ENCODE data around the gene PPP3CB. TPM values are rescaled to one million over a fixed set of nuclear protein-coding genes. Genes with fewer than 3 reads are reported as not detected.

Gene PPP3CB
- total RNA-seq, 1 donor from 2014 or later = 42.4 TPM

DNA sequence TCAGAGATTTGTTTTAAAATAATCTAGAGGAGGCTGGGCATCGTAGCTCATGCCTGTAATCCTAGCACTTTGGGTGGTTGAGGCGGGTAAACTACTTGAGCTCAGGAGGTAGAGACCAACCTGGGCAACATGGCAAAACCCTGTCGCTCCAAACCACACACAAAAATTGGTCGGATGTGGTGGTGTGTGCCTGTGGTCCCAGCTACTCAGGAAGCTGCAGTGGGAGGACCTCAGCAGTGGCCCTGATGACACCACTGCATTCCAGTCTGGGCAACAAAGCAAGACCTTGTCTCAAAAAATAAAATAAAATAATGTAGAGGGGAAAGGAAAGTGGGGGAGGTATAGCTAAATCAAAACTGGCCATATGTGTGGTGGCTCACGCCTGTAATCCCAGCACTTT lies 13.9 kb upstream of the PPP3CB start:
- peaks cover 7% of the 10 kb centered on the region for H3K36me3 Mint-ChIP-seq
- TF ChIP-seq, protein P1, sequence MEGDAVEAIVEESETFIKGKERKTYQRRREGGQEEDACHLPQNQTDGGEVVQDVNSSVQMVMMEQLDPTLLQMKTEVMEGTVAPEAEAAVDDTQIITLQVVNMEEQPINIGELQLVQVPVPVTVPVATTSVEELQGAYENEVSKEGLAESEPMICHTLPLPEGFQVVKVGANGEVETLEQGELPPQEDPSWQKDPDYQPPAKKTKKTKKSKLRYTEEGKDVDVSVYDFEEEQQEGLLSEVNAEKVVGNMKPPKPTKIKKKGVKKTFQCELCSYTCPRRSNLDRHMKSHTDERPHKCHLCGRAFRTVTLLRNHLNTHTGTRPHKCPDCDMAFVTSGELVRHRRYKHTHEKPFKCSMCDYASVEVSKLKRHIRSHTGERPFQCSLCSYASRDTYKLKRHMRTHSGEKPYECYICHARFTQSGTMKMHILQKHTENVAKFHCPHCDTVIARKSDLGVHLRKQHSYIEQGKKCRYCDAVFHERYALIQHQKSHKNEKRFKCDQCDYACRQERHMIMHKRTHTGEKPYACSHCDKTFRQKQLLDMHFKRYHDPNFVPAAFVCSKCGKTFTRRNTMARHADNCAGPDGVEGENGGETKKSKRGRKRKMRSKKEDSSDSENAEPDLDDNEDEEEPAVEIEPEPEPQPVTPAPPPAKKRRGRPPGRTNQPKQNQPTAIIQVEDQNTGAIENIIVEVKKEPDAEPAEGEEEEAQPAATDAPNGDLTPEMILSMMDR (conservative IDR thresholded peaks at IDR 0.05) = no peak
- H3K9me3 Mint-ChIP-seq = no peaks in the 10 kb centered on the region
- H3K4me3 Mint-ChIP-seq = no peak overlapping the region
- no peak for DNase-seq (ENCODE audit: extremely low spot score, unreplicated experiment)
- no peaks in the 10 kb centered on the region for H3K4me1 Mint-ChIP-seq (ENCODE audit: unreplicated experiment)
- no peak overlapping the region for H3K27ac Mint-ChIP-seq
- no peaks in the 10 kb centered on the region for H3K27me3 Mint-ChIP-seq

DNA sequence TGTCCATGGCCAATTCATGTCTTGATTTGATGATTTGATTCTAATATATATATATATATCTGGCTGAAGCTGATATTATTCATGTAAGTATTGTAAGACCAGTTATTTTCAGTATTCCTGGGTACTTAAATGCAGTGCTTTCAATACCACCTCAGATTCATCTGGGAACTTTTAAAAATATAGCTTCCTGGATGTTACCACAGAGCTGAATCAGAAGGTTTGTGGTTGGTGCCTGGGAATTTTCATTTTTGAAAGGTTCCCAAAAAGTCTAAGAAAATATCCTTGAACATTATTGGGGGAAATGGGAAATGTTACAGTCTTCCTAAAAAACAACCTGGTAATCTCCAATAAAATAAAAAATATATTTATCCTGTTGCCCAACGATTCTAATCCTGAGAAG lies 10.7 kb upstream of the PPP3CB start:
- H3K27me3 Mint-ChIP-seq = no peaks in the 10 kb centered on the region
- H3K4me3 Mint-ChIP-seq = no peak overlapping the region
- no peak overlapping the region for H3K27ac Mint-ChIP-seq
- TF ChIP-seq, protein P1 (conservative IDR thresholded peaks at IDR 0.05) = no peak
- DNase-seq (ENCODE audit: extremely low spot score, unreplicated experiment) = no peak
- H3K9me3 Mint-ChIP-seq = no peaks in the 10 kb centered on the region
- peaks cover 10% of the 10 kb centered on the region for H3K36me3 Mint-ChIP-seq
- H3K4me1 Mint-ChIP-seq (ENCODE audit: unreplicated experiment) = no peaks in the 10 kb centered on the region

DNA sequence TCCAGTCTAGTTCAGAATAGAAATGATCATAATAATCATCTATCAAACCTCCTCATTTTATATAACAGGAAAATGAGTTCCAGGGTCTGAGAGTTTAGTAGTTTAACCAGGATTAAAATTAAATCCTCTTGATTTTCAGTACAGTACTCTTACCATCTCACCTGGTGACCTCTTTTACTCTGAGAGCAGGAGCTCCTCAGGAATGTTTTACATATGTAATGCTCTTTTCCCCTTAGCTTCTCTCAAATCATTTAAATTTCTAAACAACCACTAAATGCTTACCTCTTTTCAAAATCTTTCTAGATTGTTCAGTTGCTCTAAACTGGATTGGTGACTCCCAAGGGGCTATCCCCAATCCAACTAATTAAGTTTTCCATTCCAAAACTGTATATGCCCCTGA lies 10.2 kb upstream of the PPP3CB start:
- Mint-ChIP-seq H3K9me3 (no peaks in the 10 kb centered on the region), H3K27me3 (no peaks in the 10 kb centered on the region), H3K27ac (no peak overlapping the region), H3K4me3 (no peak overlapping the region), H3K36me3 (peaks cover 10% of the 10 kb centered on the region), H3K4me1 (ENCODE audit: unreplicated experiment) (no peaks in the 10 kb centered on the region)
- TF ChIP-seq, protein P1 (conservative IDR thresholded peaks at IDR 0.05) = no peak
- DNase-seq (ENCODE audit: extremely low spot score, unreplicated experiment) = no peak

DNA sequence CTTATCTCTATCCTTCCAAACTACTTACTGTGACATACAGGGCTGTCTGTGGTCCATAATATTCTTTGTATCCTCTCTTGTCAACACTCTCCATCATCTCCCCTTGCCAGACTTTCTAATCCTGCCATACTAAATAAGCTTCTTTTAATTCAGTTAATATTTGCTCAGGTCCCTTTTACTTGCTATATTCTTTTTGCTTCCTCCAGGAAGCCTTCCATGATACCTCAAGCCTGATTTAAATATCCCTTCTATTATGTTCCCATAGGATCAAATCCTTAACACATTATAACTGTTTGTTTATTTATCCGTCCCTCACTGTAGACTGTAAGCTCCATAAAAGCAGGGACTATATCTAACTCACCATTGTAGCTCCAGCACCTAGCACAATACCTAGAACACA lies 7.2 kb upstream of the PPP3CB start:
- no peak overlapping the region for H3K4me3 Mint-ChIP-seq
- no peaks in the 10 kb centered on the region for H3K9me3 Mint-ChIP-seq
- TF ChIP-seq, protein P1 (conservative IDR thresholded peaks at IDR 0.05) = no peak
- peaks cover 12% of the 10 kb centered on the region for H3K36me3 Mint-ChIP-seq
- H3K4me1 Mint-ChIP-seq (ENCODE audit: unreplicated experiment) = no peaks in the 10 kb centered on the region
- no peaks in the 10 kb centered on the region for H3K27me3 Mint-ChIP-seq
- H3K27ac Mint-ChIP-seq = no peak overlapping the region
- no peak for DNase-seq (ENCODE audit: extremely low spot score, unreplicated experiment)

DNA sequence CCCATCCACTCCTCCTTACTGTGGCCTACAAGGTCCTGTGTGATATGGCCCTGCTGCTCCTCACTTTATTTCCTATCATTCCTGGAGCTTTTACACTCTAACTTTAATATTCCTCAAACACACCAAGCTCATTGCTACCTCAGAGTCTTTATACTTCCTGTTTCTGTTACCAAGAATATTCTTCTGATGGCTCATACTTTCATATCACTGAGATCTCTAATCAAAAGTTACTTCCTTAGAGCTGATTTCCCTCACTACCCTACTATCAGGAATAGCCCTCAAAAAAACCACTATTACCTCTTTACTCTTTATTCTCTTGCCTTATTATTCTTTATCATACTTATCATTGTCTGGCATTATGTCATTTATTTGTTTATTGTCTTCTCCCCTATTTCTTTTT lies 5.8 kb upstream of the PPP3CB start:
- Mint-ChIP-seq H3K4me3 (no peak overlapping the region), H3K27me3 (no peaks in the 10 kb centered on the region), H3K27ac (peak overlapping the region; percentile 4), H3K4me1 (ENCODE audit: unreplicated experiment) (peaks cover under 1% of the 10 kb centered on the region), H3K9me3 (no peaks in the 10 kb centered on the region), H3K36me3 (peaks cover 19% of the 10 kb centered on the region)
- TF ChIP-seq, protein P1 (conservative IDR thresholded peaks at IDR 0.05) = no peak
- DNase-seq (ENCODE audit: extremely low spot score, unreplicated experiment) = no peak

DNA sequence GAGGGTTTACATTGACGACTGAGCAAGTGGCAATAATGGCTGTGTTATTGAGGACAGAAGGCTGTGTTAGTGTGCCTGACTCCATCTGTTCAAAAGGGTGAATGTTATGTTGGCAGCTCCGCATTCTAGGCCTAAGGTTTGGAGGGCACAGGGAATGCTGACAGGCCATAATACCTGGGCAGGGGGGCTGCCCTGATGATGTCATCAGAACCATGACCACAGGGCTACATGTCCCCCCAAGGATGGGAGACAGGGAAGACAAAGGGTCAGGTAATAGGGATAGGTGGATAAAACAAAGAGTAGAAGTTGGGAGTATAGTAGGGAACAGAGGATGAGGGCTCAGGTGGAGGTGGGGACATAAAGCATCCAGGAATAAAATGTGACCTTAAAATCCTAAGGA lies 1.8 kb upstream of the PPP3CB start:
- Mint-ChIP-seq H3K9me3 (no peaks in the 10 kb centered on the region), H3K27ac (no peak overlapping the region), H3K4me1 (ENCODE audit: unreplicated experiment) (peaks cover 22% of the 10 kb centered on the region), H3K36me3 (peaks cover 22% of the 10 kb centered on the region), H3K27me3 (no peaks in the 10 kb centered on the region), H3K4me3 (no peak overlapping the region)
- DNase-seq (ENCODE audit: extremely low spot score, unreplicated experiment) = no peak
- TF ChIP-seq, protein P1 (conservative IDR thresholded peaks at IDR 0.05) = no peak
